SK-N-SH (cell line): ENCODE data around the gene ARHGAP45.

ENCODE experiments used
- CTCF ChIP-seq: fragments of 200-600 bp; sonication (generic); IDR thresholded peaks from 2 replicates; pipeline ENCODE4 v1.6.1; 2017; ENCODE audit warnings: antibody characterized with exemption, mild to moderate bottlenecking, moderate library complexity
- NRF1 ChIP-seq: IDR thresholded peaks from 2 replicates; pipeline ENCODE4 v1.6.1; 2012; ENCODE audit warnings: low read depth, mild to moderate bottlenecking, low read length
- POLR2AphosphoS5 ChIP-seq: IDR thresholded peaks from 2 replicates; pipeline ENCODE4 v1.6.1; 2012; ENCODE audit warnings: low read depth, low read length
- REST ChIP-seq: IDR thresholded peaks from 2 replicates; pipeline ENCODE4 v1.6.1; 2012; ENCODE audit warnings: mild to moderate bottlenecking, low read depth, low read length, moderate library complexity
- RFX5 ChIP-seq: IDR thresholded peaks from 2 replicates; pipeline ENCODE4 v1.6.1; 2012; ENCODE audit warnings: mild to moderate bottlenecking, improper control_type of control experiment, low read length
- TF ChIP-seq, protein P1 (sequence below): IDR thresholded peaks from 2 replicates; pipeline ENCODE4 v1.4.0; 2012; ENCODE audit warnings: low read depth, borderline replicate concordance
- TF ChIP-seq, protein P2 (sequence below): IDR thresholded peaks from 2 replicates; pipeline ENCODE4 v1.4.0; 2012; ENCODE audit warnings: low read depth

GRCh38 chr19:1113986-1114483, 47.1 kb downstream of the ARHGAP45 start:
- TF ChIP-seq CTCF (no peak), NRF1 (no peak), REST (no peak), RFX5 (no peak), POLR2AphosphoS5 (no peak)
- TF ChIP-seq, protein P1, sequence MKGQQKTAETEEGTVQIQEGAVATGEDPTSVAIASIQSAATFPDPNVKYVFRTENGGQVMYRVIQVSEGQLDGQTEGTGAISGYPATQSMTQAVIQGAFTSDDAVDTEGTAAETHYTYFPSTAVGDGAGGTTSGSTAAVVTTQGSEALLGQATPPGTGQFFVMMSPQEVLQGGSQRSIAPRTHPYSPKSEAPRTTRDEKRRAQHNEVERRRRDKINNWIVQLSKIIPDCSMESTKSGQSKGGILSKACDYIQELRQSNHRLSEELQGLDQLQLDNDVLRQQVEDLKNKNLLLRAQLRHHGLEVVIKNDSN: no peak
- TF ChIP-seq, protein P2, sequence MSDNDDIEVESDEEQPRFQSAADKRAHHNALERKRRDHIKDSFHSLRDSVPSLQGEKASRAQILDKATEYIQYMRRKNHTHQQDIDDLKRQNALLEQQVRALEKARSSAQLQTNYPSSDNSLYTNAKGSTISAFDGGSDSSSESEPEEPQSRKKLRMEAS: no peak
